Measurements from ENCODE around the gene TOMM22.

Gene TOMM22

DNA sequence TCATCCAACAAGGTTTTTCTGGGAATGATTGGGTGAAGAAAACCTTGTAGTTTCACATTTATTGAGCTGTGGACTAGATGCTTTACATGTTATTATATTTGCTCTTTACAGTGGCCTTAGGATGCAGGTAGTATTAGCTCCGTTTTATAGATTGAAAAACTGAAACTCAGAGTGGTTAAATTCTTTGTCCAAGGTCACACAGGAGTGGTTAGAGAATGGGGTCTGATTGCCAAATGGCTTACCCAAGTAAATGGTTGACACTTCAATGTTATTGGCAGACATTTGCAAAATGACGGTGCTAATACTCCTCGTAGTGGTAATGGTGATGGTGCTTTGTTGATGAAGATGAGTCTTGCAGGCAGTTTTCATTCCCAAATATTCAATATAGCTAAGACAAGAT, 26.2 kb downstream of the TOMM22 start:
- no peak overlapping the region for H3K4me3 ChIP-seq (ENCODE audit: low read depth, low read length)
- TF ChIP-seq, protein P1, sequence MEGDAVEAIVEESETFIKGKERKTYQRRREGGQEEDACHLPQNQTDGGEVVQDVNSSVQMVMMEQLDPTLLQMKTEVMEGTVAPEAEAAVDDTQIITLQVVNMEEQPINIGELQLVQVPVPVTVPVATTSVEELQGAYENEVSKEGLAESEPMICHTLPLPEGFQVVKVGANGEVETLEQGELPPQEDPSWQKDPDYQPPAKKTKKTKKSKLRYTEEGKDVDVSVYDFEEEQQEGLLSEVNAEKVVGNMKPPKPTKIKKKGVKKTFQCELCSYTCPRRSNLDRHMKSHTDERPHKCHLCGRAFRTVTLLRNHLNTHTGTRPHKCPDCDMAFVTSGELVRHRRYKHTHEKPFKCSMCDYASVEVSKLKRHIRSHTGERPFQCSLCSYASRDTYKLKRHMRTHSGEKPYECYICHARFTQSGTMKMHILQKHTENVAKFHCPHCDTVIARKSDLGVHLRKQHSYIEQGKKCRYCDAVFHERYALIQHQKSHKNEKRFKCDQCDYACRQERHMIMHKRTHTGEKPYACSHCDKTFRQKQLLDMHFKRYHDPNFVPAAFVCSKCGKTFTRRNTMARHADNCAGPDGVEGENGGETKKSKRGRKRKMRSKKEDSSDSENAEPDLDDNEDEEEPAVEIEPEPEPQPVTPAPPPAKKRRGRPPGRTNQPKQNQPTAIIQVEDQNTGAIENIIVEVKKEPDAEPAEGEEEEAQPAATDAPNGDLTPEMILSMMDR (IDR thresholded peaks at IDR 0.05; ENCODE audit: borderline replicate concordance, insufficient read depth, low read depth, low read length) = no peak

DNA sequence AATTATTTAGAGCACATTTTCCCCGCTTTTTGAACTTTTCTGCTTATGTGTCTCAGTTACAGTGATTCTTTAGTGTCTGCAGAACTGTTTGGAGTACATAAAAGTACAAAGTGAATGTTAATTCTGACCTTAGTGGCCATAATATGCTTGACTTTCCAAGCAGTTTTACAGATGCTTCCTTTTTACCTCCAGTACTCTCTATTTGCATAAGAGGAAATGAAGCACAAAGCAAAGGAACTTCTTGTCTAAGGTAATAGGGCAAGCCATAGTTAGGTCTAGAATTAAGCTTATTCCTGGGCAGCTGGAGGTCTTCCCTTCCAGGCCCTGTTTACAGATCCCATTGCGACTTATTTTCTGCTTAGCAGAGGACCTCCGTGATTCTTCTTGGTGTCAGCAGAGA, 27.5 kb downstream of the TOMM22 start:
- TF ChIP-seq, protein P1 (IDR thresholded peaks at IDR 0.05; ENCODE audit: borderline replicate concordance, insufficient read depth, low read depth, low read length) = no peak

DNA sequence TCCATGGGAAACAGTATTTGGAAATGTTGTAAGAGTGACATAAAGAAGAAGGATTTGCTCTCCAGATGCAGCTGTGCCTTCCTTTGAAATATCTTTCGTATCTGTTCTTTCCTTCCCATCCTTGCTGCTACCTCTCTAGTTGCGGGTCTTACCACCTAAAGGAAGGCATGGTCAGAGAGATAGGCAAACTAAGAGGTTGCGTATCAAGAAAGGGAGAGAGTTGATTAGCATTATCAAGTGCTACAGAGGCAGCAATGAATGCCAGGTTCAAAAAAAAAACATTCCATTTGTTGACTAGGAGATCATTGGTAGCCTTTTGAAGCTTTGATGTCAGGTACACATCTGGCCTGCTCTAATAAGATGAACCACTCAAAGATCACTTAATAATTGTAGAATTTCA, 28.6 kb downstream of the TOMM22 start:
- TF ChIP-seq, protein P1 (IDR thresholded peaks at IDR 0.05; ENCODE audit: borderline replicate concordance, insufficient read depth, low read depth, low read length) = no peak
- H3K4me3 ChIP-seq (ENCODE audit: low read depth, low read length) = no peak overlapping the region

More for the DNA sequence above, 27.5 kb downstream of the TOMM22 start:
- H3K4me3 ChIP-seq (ENCODE audit: low read depth, low read length) = peak overlapping the region; percentile 7

DNA sequence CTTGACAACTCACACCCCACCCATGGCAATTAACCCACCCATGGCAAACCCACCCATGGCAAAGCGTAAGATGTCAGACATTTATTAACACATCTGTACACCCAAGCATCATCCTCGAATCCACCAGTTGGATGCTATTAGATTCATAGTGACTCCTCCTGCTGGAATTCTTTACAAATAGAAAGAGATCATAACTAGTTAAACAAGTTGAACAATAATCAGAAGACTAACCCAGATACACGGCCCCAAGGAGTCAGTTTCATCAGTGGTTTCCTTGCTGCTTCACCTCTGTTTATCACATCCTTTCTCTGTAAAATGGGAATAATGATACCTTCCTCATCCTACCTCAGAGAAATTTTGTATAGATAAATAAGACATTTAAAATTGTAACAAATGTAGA, 29.1 kb downstream of the TOMM22 start:
- TF ChIP-seq, protein P1 (IDR thresholded peaks at IDR 0.05; ENCODE audit: borderline replicate concordance, insufficient read depth, low read depth, low read length) = no peak
- no peak overlapping the region for H3K4me3 ChIP-seq (ENCODE audit: low read depth, low read length)

DNA sequence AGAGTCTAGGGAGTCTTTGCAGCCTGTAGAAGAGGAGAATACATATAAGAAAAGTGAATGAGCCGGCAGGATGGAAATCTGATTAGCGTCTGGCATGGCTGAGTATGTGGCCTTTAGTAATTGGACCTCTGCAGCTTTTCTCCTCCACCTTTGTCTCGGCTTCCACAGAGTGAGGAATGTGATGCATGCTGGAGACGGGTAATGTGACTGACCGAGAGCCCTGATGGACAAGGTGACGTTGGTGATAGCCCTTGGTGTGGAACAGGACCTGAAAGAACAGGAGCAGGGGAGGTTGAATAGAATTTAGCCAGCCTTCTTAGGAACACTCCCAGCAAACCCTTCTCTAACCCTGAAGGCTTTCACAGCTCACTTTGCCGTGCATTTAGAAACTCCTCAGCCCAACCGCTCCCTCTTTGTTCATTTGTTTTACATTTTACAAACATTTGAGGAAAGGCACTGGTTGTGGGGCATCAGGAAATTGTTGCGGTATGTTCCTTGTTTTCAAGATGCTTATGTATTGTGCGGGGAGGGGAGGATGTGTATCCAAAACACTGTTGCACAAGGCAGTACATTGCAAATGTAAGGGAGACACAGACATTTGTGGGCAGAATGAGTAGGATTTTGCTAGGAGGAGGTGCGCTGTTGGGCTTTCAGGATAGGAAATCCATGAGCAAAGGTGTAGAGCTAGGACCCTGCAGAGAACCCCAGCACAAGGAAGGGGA, 30.9 kb downstream of the TOMM22 start:
- TF ChIP-seq, protein P1 (IDR thresholded peaks at IDR 0.05; ENCODE audit: borderline replicate concordance, insufficient read depth, low read depth, low read length) = no peak
- no peak overlapping the region for H3K4me3 ChIP-seq (ENCODE audit: low read depth, low read length)

DNA sequence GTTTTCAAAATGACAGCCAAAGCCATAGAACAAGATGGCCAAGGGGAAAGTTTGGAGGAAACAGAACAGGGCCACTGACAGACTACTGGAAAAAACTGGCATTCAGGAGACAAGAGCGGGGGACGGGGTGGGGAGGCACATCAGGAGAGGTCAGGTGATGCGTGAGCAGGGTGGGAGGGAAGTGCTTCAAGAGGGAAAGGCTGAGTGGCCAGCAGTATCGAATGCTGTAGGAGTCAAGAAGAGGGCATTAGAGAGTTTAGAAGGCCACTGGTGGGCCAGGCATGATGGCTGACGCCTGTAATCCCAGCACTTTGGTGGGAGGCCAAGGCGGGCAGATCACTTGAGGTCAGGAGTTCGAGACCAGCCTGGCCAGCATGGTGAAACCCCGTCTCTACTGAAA, 32.2 kb downstream of the TOMM22 start:
- TF ChIP-seq, protein P1 (IDR thresholded peaks at IDR 0.05; ENCODE audit: borderline replicate concordance, insufficient read depth, low read depth, low read length) = no peak
- no peak overlapping the region for H3K4me3 ChIP-seq (ENCODE audit: low read depth, low read length)

DNA sequence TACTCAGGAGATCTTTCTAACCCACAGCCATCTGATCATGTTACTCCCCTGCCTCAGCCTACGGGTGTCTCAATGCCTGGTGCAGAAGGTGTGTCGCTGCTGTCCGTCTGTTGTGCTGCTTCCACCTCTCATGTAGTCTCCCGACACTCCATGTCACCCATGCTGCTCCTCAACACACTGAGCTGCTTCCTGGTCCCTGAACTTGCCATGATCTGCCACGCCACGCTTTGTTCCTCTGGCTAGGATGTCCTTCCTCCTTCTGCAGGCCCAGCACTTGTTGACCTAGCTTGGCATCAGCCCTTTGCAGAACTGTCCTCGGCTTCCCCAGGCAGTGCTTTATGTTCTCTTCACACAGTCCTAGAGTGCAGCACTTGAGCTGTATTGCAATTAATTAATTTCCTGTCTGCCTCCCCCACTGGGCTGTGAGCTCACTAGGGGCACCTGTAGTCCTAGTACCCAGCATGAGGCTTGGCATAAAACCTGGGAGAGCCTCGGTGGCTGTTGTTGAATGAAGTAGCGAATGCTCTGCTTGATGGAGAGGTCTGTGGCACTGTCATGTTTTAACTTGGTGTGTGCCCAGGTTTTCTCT, 33.5 kb downstream of the TOMM22 start:
- H3K4me3 ChIP-seq (ENCODE audit: low read depth, low read length) = no peak overlapping the region
- TF ChIP-seq, protein P1 (IDR thresholded peaks at IDR 0.05; ENCODE audit: borderline replicate concordance, insufficient read depth, low read depth, low read length) = no peak

Data from GM12875 (cell line).